Measurements from ENCODE around the gene RAB3C.
"Not testable (repeated sequence)": the region's sequence is repeated elsewhere in the genome, so short reads cannot be mapped to it uniquely, and the experiment has no call there.

The RAB3C gene

DNA sequence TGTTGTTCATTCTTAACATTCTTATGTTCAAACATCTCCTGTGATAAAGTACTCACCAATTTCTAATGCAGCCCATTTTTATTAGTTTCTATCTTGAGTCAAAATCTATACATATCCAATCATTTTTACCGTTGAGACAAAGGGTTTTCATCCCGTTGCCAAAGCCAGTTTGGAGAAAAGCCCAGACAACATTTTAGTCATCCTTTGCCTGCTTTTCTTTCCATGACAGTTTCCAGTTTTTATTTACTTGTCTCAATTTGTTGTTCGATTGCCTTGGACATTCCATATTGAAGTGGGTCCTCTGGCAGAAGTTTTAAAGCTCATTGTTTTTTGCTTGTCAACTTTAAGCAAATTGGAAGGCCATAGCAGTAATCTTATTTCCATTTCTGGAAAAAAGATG is 123.9 kb downstream of the RAB3C start:
- Histone ChIP-seq H3K36me3 (ENCODE audit: control insufficient read depth, insufficient read depth, low read length) (no peaks in the 10 kb centered on the region), H3K4me1 (ENCODE audit: control insufficient read depth, insufficient read depth, low read length, poor library complexity, severe bottlenecking) (no peaks in the 10 kb centered on the region), H3K9me3 (ENCODE audit: control insufficient read depth, low read length) (no peaks in the 10 kb centered on the region), H3K4me3 (ENCODE audit: extremely low read depth, insufficient read depth, low read length, poor library complexity, severe bottlenecking) (no peak overlapping the region), H3K27ac (ENCODE audit: low read depth, low read length, severe bottlenecking) (no peak overlapping the region)
- 95 to 100% methylated on average over 2 of the region's 3 CpGs for WGBS, 2 experiments (ENCODE audit: insufficient coverage in 2 of 2)

DNA sequence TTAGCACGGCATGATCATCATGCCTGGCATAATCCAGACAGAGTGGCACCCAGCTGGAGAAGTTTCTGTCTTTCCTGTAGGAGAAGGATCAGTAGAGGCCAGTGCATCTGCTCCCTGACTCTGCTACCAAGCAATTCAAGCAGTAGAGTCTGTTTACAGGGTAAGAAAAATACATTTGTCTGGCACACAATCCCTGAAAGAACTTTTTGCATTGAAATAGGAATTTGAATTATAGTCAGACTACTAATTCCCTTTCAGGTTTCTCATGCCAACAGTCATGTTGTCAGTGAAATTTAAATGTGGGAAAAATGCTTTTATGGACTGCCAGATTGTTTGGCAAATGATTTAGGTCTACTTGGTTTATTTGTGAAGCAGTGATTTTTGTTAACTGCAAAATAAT is 125.6 kb downstream of the RAB3C start:
- H3K9me3 ChIP-seq (ENCODE audit: control insufficient read depth, low read length): no peaks in the 10 kb centered on the region
- no peaks in the 10 kb centered on the region for H3K4me1 ChIP-seq (ENCODE audit: control insufficient read depth, insufficient read depth, low read length, poor library complexity, severe bottlenecking)
- no peak overlapping the region for H3K27ac ChIP-seq (ENCODE audit: low read depth, low read length, severe bottlenecking)
- H3K36me3 ChIP-seq (ENCODE audit: control insufficient read depth, insufficient read depth, low read length): no peaks in the 10 kb centered on the region
- no peak overlapping the region for H3K4me3 ChIP-seq (ENCODE audit: extremely low read depth, insufficient read depth, low read length, poor library complexity, severe bottlenecking)
- WGBS, 2 experiments (ENCODE audit: insufficient coverage in 2 of 2): 73 to 83% methylated on average over 1 of the region's 1 CpG

DNA sequence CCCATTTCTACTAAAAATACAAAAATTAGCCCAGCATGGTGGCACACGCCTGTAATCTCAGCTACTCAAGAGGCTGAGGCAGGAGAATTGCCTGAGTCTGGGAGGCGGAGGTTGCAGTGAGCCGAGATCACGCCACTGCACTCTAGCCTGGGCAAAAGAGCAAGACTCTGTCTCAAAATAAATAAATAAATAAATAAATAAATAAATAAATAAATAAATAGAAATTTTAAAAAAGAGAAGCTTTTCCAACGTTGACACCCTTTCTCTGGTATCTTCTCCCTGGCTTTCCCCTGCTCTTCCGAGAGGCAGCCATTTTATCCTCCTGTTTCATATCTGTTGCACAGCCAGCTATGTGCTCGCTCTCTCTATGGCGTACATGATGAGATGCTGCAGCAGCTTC is 127.5 kb downstream of the RAB3C start:
- not testable (repeated sequence) for H3K4me3 ChIP-seq (ENCODE audit: extremely low read depth, insufficient read depth, low read length, poor library complexity, severe bottlenecking); H3K9me3 ChIP-seq (ENCODE audit: control insufficient read depth, low read length); H3K4me1 ChIP-seq (ENCODE audit: control insufficient read depth, insufficient read depth, low read length, poor library complexity, severe bottlenecking); H3K36me3 ChIP-seq (ENCODE audit: control insufficient read depth, insufficient read depth, low read length); H3K27ac ChIP-seq (ENCODE audit: low read depth, low read length, severe bottlenecking)
- WGBS, 2 experiments (ENCODE audit: insufficient coverage in 2 of 2): 85 to 97% methylated on average over 4 to 5 of the region's 8 CpGs

DNA sequence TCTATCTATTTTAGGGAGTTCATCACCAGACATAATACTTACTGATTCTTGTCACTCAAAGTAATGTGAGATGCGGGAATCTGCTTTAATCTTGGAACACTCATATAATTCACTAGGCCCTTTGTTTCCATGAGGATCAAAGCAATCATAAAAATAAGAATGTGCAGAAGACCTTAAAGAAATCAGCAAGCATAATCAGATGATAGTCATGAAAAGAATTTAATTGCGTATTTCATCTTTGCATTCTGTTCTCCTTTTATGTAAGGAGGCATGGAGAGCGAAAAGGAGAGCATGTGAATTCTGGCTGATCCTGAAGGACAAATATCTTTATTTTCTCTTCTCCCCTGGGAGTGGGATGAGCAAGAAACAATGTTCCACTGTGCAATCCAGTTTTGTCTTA is 128.0 kb downstream of the RAB3C start:
- 100% methylated on average over 2 of the region's 3 CpGs; no CpG with 5 or more reads in 1 of the 2 experiments for WGBS, 2 experiments (ENCODE audit: insufficient coverage in 2 of 2)

DNA sequence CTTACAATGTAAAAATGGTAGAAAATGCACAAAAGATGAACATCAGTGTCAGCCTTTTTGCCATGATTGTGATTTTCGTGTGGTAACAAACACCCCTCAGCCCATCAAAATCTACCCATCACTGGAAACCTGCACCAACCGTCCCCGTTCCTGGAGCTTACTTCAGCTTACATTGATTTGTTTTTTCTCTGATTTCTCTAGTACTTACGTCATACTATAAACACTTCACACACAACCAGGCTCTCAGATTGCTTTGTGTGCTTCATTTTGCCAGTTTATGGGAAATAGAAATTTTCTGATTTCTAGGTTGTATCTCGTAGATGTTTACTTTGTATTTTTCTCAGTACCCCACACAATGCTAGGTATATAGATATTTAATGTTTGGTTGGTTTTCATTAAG is 129.1 kb downstream of the RAB3C start:
- Histone ChIP-seq H3K9me3 (ENCODE audit: control insufficient read depth, low read length) (no peaks in the 10 kb centered on the region), H3K27ac (ENCODE audit: low read depth, low read length, severe bottlenecking) (no peak overlapping the region), H3K4me3 (ENCODE audit: extremely low read depth, insufficient read depth, low read length, poor library complexity, severe bottlenecking) (no peak overlapping the region), H3K36me3 (ENCODE audit: control insufficient read depth, insufficient read depth, low read length) (no peaks in the 10 kb centered on the region), H3K4me1 (ENCODE audit: control insufficient read depth, insufficient read depth, low read length, poor library complexity, severe bottlenecking) (no peaks in the 10 kb centered on the region)
- 88 to 100% methylated on average over 2 to 3 of the region's 5 CpGs for WGBS, 2 experiments (ENCODE audit: insufficient coverage in 2 of 2)

More for the DNA sequence above, 128.0 kb downstream of the RAB3C start:
- Histone ChIP-seq H3K36me3 (ENCODE audit: control insufficient read depth, insufficient read depth, low read length) (no peaks in the 10 kb centered on the region), H3K4me1 (ENCODE audit: control insufficient read depth, insufficient read depth, low read length, poor library complexity, severe bottlenecking) (no peaks in the 10 kb centered on the region), H3K27ac (ENCODE audit: low read depth, low read length, severe bottlenecking) (no peak overlapping the region), H3K9me3 (ENCODE audit: control insufficient read depth, low read length) (no peaks in the 10 kb centered on the region), H3K4me3 (ENCODE audit: extremely low read depth, insufficient read depth, low read length, poor library complexity, severe bottlenecking) (no peak overlapping the region)

DNA sequence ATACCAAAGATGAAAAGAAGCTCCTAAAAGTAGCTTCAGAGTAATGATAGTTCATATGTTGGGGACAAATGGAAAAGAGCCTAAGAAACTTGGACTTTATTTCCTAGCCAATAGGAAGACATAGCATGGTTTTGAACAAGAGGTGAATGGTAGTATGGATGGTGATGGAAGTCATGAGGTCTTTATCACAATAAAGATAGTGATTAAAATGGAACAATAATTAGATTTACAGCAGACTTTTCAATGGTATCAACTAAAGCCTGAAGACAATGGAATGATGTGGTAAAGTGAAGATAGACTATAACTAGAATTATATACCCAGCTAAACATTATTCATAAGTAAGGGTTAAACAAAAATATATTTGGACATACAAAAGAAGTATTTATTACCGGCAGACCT is 131.2 kb downstream of the RAB3C start:
- WGBS, 2 experiments (ENCODE audit: insufficient coverage in 2 of 2): no CpG with 5 or more reads among the region's 1 CpG
- Histone ChIP-seq H3K27ac (ENCODE audit: low read depth, low read length, severe bottlenecking) (no peak overlapping the region), H3K4me3 (ENCODE audit: extremely low read depth, insufficient read depth, low read length, poor library complexity, severe bottlenecking) (no peak overlapping the region), H3K4me1 (ENCODE audit: control insufficient read depth, insufficient read depth, low read length, poor library complexity, severe bottlenecking) (no peaks in the 10 kb centered on the region), H3K36me3 (ENCODE audit: control insufficient read depth, insufficient read depth, low read length) (no peaks in the 10 kb centered on the region), H3K9me3 (ENCODE audit: control insufficient read depth, low read length) (no peaks in the 10 kb centered on the region)

DNA sequence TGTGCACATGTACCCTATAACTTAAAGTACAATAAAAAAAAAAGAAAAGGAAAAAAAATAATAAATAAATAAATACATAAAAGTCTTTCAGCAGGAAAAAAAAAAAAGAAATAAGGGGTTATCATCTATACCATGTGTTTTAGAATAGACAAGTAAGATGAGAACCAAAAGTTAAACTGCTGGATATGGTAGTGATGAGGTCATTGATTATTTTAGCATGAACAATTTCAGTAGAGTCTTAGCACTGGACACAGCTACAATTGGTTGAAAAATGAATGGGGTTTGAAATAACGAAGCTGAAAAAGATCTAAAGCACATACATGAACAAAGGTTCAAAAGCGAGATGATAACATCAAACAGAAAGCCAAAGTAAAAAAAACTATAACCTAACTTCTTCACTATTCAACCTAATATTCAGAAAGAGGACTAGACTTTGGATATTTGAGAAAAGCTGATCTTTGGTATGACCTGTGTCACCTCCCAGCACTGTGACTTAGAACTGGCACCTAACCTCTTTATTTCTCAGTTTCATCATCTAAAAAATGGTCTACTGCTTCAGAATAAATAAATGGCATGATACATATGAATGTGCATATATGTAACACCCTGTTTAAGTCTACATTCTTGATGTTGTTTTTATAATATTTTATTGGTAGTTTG is 133.3 kb downstream of the RAB3C start:
- Histone ChIP-seq H3K4me3 (ENCODE audit: extremely low read depth, insufficient read depth, low read length, poor library complexity, severe bottlenecking) (no peak overlapping the region), H3K9me3 (ENCODE audit: control insufficient read depth, low read length) (no peaks in the 10 kb centered on the region), H3K4me1 (ENCODE audit: control insufficient read depth, insufficient read depth, low read length, poor library complexity, severe bottlenecking) (no peaks in the 10 kb centered on the region), H3K27ac (ENCODE audit: low read depth, low read length, severe bottlenecking) (no peak overlapping the region), H3K36me3 (ENCODE audit: control insufficient read depth, insufficient read depth, low read length) (no peaks in the 10 kb centered on the region)
- no CpG with 5 or more reads among the region's 2 CpGs for WGBS, 2 experiments (ENCODE audit: insufficient coverage in 2 of 2)

DNA sequence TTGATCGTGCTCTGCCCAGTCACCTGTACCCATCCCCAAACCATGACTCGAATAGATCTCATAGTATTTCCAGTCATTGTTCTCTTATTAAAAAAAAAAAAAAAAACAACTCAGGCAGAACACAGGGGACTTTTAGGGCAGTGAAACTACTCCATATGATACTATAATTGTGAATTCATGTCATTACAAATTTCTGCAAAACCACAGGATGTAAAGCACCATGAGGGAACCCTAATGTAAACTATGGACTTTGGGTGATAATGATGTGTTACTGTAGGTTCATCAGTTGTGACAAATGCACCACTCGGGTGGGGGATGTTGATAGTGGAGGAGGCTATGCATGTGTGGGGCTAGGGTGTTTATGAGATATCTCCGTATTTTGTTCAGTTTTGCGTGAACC is 133.8 kb downstream of the RAB3C start:
- no peaks in the 10 kb centered on the region for H3K36me3 ChIP-seq (ENCODE audit: control insufficient read depth, insufficient read depth, low read length)
- no peaks in the 10 kb centered on the region for H3K4me1 ChIP-seq (ENCODE audit: control insufficient read depth, insufficient read depth, low read length, poor library complexity, severe bottlenecking)
- H3K4me3 ChIP-seq (ENCODE audit: extremely low read depth, insufficient read depth, low read length, poor library complexity, severe bottlenecking): no peak overlapping the region
- no peaks in the 10 kb centered on the region for H3K9me3 ChIP-seq (ENCODE audit: control insufficient read depth, low read length)
- WGBS, 2 experiments (ENCODE audit: insufficient coverage in 2 of 2): 75 to 86% methylated on average over 1 of the region's 5 CpGs
- H3K27ac ChIP-seq (ENCODE audit: low read depth, low read length, severe bottlenecking): no peak overlapping the region

DNA sequence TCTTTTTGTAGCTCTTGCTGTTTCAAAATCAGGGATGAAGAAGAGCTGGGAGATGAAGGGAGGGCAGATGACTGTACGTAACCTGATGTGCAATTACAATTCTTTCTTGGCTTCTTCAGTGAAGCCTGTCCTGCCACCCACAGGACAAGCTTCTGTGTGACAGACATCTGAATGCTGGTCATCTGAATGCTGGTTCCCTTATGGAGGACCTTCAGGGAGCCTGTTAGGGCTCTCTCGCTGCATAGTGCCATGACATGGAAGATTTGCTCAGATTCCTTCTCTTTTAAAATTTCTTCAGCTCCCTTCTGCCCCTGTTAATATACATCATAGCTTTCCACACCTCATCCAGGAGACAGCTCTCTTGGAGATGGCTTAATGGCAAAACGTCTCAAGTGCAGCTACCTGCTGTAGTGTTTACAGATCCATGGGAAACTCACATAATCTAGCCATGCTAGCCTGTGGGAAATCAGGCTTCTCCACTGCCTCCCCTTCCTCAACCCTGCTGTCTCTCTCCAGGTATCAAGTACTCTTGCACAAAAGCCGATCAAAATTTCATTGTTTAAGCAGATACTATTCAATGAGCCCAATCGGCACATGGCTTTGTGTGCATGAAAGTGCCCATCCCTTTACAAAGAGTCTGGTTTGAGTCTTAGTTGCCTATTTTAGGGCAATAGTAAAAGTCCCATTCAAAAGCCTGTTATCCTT is 134.6 kb downstream of the RAB3C start:
- Histone ChIP-seq H3K4me3 (ENCODE audit: extremely low read depth, insufficient read depth, low read length, poor library complexity, severe bottlenecking) (no peak overlapping the region), H3K27ac (ENCODE audit: low read depth, low read length, severe bottlenecking) (no peak overlapping the region), H3K4me1 (ENCODE audit: control insufficient read depth, insufficient read depth, low read length, poor library complexity, severe bottlenecking) (no peaks in the 10 kb centered on the region), H3K9me3 (ENCODE audit: control insufficient read depth, low read length) (no peaks in the 10 kb centered on the region), H3K36me3 (ENCODE audit: control insufficient read depth, insufficient read depth, low read length) (no peaks in the 10 kb centered on the region)
- WGBS, 2 experiments (ENCODE audit: insufficient coverage in 2 of 2): 30 to 41% methylated on average over 3 of the region's 5 CpGs

DNA sequence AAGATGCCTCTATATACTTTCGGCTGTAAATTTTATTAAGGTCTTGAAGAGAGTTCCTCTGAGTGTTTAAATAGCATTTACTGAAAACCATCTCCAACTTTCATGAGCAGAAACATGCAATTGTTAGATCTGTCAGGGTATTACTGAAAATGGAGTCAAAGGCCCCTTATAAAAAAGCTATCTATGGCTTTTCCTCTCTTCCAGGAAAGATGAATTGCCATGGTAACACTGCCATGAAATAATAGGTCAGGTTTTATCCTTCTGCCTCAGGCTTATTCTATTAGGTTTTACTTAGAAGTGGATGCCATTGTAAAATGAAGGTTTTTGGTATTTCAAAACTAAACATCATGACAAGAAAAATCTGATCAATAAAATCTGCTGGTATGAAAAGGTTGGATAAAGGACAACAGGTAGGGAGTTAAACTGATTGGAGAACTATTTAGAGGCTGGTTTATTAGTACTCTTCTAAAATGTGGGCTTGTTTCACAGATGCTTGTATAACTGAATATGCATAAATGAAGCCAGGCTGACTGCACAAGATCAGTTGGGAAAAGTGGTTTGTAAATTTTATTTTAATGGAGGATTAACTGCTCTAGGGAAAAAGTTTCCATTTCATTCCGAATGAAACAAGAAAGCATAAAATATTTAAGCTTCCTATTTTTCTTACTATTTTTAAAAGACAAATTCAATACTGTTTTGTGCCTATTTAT is 135.5 kb downstream of the RAB3C start:
- no peak overlapping the region for H3K4me3 ChIP-seq (ENCODE audit: extremely low read depth, insufficient read depth, low read length, poor library complexity, severe bottlenecking)
- H3K4me1 ChIP-seq (ENCODE audit: control insufficient read depth, insufficient read depth, low read length, poor library complexity, severe bottlenecking): no peaks in the 10 kb centered on the region
- no peaks in the 10 kb centered on the region for H3K36me3 ChIP-seq (ENCODE audit: control insufficient read depth, insufficient read depth, low read length)
- H3K27ac ChIP-seq (ENCODE audit: low read depth, low read length, severe bottlenecking): no peak overlapping the region
- H3K9me3 ChIP-seq (ENCODE audit: control insufficient read depth, low read length): no peaks in the 10 kb centered on the region
- WGBS, 2 experiments (ENCODE audit: insufficient coverage in 2 of 2): no CpG with 5 or more reads among the region's 2 CpGs

DNA sequence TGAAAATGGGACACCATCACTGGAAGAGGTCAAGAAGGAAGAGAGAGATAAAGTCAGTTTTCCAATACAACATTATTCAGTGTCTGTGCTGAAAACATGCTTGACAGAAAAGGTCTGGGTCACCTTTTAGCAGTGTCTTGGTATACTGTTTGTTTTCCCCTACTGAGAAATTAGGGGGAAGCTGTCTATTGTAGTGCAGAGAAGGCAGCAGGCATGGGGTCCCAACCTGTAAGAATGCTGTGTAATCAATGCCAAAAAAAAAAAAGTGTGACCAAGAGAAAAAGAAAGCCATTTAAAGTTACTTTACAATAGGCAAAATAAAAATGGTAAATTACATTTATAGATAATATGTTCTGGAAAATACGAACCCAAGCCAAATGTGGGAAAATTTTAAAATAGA is 139.3 kb downstream of the RAB3C start:
- Histone ChIP-seq H3K4me3 (ENCODE audit: extremely low read depth, insufficient read depth, low read length, poor library complexity, severe bottlenecking) (no peak overlapping the region), H3K36me3 (ENCODE audit: control insufficient read depth, insufficient read depth, low read length) (no peaks in the 10 kb centered on the region), H3K27ac (ENCODE audit: low read depth, low read length, severe bottlenecking) (no peak overlapping the region), H3K4me1 (ENCODE audit: control insufficient read depth, insufficient read depth, low read length, poor library complexity, severe bottlenecking) (no peaks in the 10 kb centered on the region), H3K9me3 (ENCODE audit: control insufficient read depth, low read length) (no peaks in the 10 kb centered on the region)
- WGBS, 2 experiments (ENCODE audit: insufficient coverage in 2 of 2): no CpG with 5 or more reads among the region's 1 CpG

Measured in mesodermal cell (in vitro differentiated cells).